Astrocyte of the cerebellum (primary cell): ENCODE data around the gene EIF4EBP2.

Experiments used
- DNase-seq: peaks from one replicate; pipeline ENCODE4 v3.0.0-alpha.2; 2011; ENCODE audit warnings: low read depth
- H3K4me3 ChIP-seq: 2 replicates; pipeline ENCODE4 v1.5.1; 2011; ENCODE audit warnings: mild to moderate bottlenecking, low read depth, low read length, moderate library complexity
- CTCF ChIP-seq: IDR thresholded peaks from 2 replicates; pipeline ENCODE4 v1.5.1; 2012; ENCODE audit warnings: low read length, low read depth, moderate library complexity, mild to moderate bottlenecking; ENCODE audit errors: missing control alignments
- in situ Hi-C: cut with HindIII; loops from 2 replicates; pipeline ENCODE4 v1.10.0; 2017; ENCODE audit warnings: low sequenced_read_pairs

EIF4EBP2 gene

GRCh38 chr10:70465832-70466231 lies 61.9 kb downstream of the EIF4EBP2 start:
- no peak overlapping the region for H3K4me3 ChIP-seq
- DNase-seq: no peak
- TF ChIP-seq CTCF: no peak
- in situ Hi-C loops: loop anchor here (5.0 to 25.0 kb wide), 2 partner anchors 86 to 296 kb away; no protein-coding TSS in a partner anchor

- TF ChIP-seq CTCF: no peak
- H3K4me3 ChIP-seq: no peak overlapping the region
- in situ Hi-C loops: loop anchor here (5.0 to 25.0 kb wide), 2 partner anchors 85 to 295 kb away; no protein-coding TSS in a partner anchor
- DNase-seq: no peak
Measured at GRCh38 chr10:70466951-70467350, 63.0 kb downstream of the EIF4EBP2 start.

- in situ Hi-C loops: loop anchor here (25.0 kb wide), 1 partner anchor 289 kb away; no protein-coding TSS in a partner anchor
- TF ChIP-seq CTCF: no peak
- H3K4me3 ChIP-seq: no peak overlapping the region
- no peak for DNase-seq
Measured at GRCh38 chr10:70472799-70473454, 69.0 kb downstream of the EIF4EBP2 start.

GRCh38 chr10:70474780-70475179 lies 70.8 kb downstream of the EIF4EBP2 start:
- in situ Hi-C loops: loop anchor here (25.0 kb wide), 1 partner anchor 288 kb away; no protein-coding TSS in a partner anchor
- no peak for DNase-seq
- no peak overlapping the region for H3K4me3 ChIP-seq
- no peak for TF ChIP-seq CTCF

GRCh38 chr10:70475661-70476060 lies 71.7 kb downstream of the EIF4EBP2 start:
- DNase-seq: no peak
- TF ChIP-seq CTCF: no peak
- in situ Hi-C loops: no loop called here
- no peak overlapping the region for H3K4me3 ChIP-seq

- no peak overlapping the region for H3K4me3 ChIP-seq
- DNase-seq: no peak
- in situ Hi-C loops: no loop called here
- TF ChIP-seq CTCF: no peak
Measured at GRCh38 chr10:70476249-70477035, 72.5 kb downstream of the EIF4EBP2 start.
